NOMO-1 (cell line): ENCODE results near the gene NELL1.

Experiments used
- DNase-seq, 2 experiments: peaks; one replicate each; lab custom pipeline; 2025; ENCODE audit not compliant: unreplicated experiment in 2 of 2; lab: John Stamatoyannopoulos, UW

The NELL1 gene

DNA sequence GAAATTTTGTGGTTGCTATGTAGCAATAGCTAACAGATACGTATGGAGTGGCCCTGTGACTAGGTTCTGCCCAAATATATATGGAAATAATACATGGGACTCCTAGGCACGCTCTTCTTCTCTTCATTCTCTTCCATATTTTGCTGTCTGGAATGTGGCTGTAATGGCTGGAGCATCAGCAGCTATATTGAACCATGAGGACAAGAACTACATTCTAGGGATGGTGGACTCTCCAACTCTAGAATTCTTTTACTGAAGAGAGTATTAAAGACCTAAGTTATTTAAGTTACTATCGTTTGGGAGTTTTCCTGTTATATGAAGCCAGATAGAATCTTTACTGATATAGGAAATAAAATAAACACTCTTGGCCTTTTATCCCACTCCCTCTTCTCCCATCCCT, 7.5 kb upstream of the NELL1 start:
- no peak for DNase-seq

DNA sequence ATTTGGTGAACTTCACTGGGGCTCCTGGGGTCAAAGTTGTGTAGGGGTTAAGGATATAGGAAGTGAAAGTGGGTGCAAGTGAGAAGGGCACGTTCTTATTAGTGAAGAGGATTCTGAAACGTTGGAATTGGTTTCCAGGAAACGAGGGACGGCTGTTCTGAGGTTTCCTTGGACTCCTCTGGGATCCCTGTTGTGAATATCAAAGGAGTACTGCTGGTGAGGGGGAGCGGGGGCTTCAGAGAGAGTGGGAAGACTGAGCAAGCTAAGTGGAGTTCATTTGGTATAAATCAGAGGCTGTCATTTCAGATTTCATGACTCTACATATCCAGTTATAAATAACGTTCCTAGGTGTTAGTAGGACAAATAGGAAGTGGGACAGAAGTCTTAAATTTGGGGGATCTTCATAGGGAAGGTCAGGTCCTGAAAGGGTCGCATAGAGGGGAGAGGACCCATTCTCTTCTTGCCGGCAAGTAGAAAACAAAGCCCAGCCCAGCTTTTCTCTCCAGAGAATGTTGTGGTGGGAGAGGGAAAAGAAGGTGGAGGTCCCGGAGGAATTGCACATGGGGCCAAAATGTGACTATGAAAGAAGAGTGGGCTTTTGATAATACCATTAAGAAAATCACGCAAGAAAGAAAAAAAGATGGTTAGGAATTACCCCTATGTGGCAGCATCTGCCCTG, 1.1 kb upstream of the NELL1 start:
- DNase-seq = no peak

DNA sequence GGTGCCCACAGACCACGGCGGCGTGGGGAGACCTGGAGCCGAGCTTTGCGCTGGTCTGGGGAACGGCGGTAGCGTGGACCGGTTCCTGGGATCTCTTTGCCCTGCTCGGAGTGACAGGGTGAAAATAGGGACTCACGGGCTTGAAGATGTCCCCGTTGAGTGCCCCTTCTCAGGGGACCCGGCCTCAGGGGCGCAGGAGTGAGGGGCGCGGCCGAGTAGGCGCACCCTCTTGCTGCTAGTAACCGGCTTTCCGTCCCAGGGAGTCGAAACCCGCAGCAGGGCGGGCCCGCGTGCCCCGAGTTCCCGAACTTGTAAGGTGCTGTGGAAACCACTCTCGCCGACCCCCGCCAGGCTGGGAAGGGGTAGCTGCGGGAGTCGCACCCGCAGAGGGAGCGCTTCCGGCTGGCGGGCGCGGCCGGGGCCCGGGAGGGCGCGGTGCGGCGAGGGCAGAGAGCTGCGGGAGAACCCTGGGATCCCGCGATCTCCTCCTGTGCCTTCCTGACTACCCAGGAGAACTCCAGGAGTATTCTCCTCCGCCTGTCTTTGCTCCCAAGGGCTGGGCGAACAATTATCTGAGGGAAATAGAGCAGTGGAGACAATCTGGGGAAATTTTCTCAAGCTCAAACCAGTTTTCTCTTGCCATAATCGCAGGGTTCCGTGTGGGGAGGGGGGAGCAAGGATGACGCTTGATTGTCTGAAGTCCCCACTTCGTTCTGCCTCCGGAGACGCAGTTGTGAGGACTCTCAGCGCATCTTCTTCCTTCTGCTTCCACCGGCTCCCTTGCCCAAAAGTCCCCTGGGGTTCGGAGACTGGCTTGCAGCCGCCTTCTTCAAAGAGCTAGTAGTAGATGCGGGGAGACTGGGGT, 666 bp downstream of the NELL1 start:
- no peak for DNase-seq

DNA sequence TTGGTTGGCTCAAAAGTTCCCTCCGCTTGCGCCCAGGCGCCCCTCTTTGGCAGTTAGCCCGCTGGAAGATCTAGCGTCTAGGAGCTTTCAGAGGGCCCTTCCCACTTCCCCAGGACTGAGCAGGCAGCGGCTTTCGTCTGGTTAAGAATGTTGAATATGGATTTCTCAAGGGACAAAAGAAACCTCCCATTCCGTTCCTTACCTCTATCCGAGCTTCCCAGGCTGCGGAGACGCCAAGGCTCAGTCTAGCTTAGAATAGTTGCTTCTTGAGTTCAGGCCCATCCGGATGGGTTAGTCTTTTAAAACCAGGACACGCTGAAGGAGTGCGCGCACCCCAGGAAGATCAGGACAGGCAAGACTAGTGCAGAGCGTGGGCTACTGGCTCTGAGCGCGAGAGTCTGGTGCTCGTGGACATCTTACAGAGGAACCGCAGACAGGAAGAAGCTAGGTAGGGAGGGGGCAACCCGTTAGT, 1.6 kb downstream of the NELL1 start:
- DNase-seq = no peak

- DNase-seq = no peak
These were observed 2.6 kb downstream of the NELL1 start for GRCh38 chr11:20671856-20672546.

DNA sequence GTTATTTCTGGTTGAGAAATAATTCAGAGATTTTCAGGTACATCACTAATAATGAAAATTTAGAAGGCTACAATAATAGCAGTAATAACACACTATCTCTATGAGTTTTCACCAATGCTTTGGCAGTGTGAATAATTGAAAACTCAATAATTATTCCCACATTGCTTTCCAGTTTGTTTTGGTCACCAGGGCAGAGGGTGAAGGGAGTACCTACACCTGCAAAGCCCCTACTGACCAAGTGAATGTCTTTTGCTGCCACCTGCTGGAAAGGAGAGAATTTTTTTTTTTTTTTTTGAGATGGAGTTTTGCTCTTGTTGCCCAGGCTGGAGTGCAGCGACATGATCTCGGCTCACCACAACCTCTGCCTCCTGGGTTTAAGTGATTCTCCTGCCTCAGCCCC, 3.2 kb downstream of the NELL1 start:
- no peak for DNase-seq

DNA sequence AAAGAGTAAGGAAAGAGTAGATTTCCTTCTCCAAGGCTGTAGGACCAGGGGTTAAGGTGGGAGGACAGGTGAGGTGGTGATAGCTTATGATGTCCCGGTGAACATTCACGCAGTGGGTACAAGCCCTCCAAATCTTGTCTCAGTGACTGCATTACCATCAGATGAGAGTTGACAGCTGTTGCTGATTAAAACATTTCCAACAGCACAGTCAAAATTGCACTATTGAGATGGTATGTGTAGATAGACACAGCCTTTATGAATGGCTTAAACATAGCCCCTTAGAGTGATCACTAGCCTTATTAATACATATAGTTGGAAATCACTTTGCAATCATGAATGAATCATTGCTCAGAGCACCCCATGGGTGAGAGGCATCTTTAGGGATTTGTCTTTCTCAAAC, 7.3 kb downstream of the NELL1 start:
- no peak for DNase-seq

GRCh38 chr11:20688761-20689160, 19.4 kb downstream of the NELL1 start:
- DNase-seq = no peak

DNA sequence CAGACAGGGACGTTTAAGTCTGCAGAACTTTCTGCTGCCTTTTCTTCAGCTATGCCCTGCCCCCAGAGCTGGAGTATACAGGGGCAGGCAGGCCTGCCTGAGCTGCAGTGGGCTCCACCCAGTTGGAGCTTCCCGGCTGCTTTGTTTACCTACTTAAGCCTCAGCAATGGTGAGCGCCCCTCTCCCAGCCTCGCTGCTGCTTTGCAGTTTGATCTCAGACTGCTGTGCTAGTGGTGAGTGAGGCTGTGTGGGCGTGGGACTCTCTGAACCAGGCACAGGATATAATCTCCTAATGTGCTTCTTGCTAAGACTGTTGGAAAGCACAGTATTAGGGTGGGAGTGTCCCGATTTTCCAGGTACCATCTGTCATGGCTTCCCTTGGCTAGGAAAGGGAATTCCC, 38.5 kb downstream of the NELL1 start:
- DNase-seq = no peak

DNA sequence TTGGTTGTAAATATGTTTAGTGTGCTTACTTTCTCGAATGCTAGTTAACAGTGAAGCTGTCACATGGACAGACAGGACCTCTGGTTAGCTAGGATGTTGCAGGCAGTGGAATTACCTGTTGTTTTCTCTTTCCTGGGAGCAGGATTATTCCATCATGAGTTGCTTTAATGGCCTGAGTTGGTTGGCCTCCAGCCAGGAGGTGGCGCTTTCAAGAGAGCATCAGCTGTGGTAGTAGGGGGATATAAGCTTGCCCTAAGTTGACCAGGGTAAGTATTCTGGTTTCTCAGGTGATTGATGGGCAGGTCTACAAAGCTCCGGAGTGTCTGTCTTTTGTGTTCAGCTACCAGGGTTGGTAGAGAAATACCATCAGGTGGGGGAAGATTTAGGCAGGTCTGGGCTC, 43.5 kb downstream of the NELL1 start:
- no peak for DNase-seq

DNA sequence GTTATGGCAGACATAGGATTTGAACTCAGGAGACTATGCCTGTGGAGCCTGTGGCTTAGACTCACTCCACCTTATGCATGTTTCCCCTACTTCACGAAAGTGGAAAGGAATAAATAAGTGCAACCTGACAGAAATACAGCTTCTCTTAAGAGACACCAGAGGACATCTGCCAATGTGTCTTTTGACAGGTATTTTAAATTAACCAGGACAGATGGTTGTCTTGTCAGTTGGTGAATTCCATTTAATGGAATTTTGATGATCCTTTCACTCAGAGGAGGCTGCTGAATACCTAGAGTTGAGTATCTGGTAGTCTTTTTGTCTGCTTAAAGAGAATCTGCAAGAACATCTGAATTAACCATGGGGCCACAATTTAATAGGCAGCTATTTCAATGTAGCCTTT, 46.1 kb downstream of the NELL1 start:
- DNase-seq = no peak

DNA sequence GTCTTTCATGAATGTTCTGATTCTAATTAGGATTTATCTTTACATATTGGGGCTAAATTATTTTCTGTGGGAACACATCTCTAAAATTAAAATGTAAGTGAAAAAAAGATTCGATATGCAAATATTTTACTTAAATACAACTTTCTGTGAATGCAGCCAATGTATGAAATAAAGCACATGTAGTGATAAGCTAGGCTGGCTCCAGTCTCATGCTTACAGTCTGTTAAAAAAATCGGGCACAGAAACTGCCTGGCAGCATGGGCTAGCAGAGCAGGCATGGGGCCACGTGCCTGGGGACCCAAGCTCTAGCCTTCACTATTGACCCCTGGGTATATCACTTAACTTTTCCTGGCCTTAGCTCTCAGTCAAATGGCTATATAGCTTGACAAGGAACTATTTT, 46.5 kb downstream of the NELL1 start:
- no peak for DNase-seq

DNA sequence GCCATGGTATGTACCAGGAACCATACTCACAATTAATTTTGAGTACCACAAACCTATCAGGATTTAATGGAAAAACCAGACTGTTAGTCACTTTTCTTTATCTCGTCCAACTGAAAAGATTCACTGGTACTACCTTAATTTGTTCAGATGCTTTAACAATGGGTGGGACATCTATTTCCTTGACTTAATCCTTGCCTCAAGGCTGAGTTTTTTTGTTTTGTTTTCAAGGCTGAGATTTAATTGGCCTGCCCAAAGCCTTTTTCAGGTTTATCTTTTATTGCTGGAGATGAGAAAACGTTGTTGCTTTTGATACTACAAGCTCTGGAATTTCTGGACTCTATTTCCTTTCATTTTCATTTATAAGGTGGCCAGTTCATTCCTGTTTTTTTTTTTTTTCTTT, 50.4 kb downstream of the NELL1 start:
- no peak for DNase-seq

DNA sequence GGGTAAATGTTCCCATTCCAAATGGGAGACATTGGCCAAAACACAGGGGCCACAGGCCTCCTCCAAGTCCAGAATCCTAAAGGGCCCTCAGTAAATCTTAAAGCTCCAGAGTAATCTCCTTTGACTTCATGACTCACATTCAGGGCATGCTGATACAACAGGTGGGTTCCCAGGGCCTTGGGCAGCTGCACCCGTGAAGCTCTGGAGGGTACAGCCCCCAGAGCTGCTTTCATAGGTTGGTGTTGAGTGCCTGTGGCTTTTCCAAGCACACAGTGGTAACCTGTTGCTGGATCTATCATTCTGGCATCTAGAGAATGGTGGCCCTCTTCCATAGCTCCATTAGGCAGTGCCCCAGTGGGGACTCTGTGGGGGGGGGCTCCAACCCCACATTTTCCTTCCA, 54.0 kb downstream of the NELL1 start:
- no peak for DNase-seq

DNA sequence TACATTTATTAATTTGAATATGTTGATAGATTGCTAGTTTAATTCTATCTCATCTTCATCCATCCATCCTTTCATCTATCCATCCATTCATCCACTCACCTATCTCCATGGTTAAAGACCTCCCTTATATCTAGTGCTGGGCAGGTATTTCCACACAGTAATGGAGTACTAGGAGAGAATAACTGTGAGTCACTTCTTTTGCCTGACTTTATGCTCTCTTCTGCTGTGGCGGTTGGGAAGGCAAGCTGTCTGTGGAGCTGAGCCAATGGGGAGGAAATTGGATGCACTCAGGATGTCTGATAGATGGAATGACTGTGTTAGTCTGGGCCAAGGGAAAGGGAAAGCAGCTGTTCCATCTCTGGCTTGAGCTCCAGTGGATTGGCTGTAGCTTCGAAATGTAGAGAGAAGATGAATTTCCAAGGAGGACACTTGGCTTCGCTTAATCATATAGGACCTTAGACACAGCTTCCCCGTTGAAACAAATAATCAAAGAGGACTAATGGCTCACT, 60.3 kb downstream of the NELL1 start:
- DNase-seq = no peak

DNA sequence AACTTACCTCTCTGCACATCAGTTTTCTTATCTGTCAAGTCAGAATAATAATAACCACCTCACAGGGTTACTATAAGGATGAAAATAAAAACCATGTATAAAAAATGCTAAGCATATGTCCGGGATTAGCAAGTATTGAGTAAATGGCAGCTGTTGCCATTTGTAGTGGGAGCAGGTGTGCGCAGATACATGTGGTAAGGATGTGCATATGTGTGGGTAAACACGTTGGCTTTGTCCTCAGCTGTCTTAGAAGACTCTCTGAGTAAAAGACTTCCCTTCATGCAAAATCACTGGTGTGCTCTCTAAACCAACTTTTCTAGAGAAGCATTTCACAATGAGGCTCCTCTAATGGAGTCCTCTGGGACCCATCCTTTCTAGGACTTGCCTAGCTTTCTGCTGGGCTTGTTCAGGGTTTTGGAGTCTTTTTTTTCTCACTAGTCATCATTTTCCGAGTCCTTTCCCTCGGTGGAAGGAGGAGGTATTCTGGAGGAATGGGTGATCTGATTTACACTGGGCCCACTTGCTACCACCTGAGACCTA, 62.4 kb downstream of the NELL1 start:
- no peak for DNase-seq

- no peak for DNase-seq
These were observed 69.7 kb downstream of the NELL1 start for GRCh38 chr11:20739107-20739506.

- no peak for DNase-seq
These were observed 70.2 kb downstream of the NELL1 start for GRCh38 chr11:20739577-20739976.

DNA sequence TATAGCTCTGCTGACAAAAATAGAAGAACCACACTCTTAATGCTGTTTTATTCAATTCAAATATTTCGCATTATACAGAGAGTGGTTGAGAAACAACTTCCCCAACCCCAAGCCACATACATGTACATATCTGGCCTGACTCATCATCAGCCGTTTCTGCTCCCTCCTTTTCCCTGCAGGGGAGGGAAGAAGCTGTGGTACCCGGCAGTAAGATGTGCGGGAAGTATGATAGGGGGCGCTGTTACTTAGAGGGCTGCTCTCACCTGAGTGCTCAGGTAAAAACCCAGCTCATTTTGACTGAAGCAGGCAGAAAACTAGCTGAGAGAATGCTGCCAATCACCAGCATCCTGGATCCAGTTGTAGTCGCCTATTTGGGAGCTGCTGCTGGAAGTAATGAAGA, 85.5 kb downstream of the NELL1 start:
- no peak for DNase-seq

- no peak for DNase-seq
These were observed 90.2 kb downstream of the NELL1 start for GRCh38 chr11:20759541-20759940.

GRCh38 chr11:20760811-20761210, 91.4 kb downstream of the NELL1 start:
- no peak for DNase-seq
